ENCODE results near the gene TUBB2B.

DNA sequence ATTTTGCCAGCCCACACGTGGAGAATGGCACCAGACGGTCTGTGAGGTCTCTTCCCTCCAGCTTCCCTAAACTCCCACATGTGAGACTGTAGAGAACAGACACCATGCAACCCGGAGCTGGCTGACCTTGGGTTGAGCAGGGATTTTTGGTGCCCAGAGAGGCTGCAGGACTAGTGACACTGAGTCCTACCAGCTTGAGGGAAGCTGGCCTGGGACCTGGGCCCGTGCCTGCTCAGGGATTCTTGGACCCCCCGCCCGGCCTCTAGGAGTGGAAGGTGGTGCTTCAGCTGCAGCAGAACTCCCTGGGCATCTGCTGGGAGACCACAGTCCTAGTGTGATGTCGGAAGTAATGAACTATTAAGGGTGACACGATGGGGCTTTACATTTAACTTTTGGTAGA is 34.5 kb upstream of the TUBB2B start:
- no peak for TF ChIP-seq SIN3A (IDR thresholded peaks at IDR 0.05; ENCODE audit: borderline replicate concordance, insufficient read depth, low read length)
- TF ChIP-seq POLR2AphosphoS5 (IDR thresholded peaks at IDR 0.05; ENCODE audit: low read depth, low read length): no peak
- TF ChIP-seq, protein P1, sequence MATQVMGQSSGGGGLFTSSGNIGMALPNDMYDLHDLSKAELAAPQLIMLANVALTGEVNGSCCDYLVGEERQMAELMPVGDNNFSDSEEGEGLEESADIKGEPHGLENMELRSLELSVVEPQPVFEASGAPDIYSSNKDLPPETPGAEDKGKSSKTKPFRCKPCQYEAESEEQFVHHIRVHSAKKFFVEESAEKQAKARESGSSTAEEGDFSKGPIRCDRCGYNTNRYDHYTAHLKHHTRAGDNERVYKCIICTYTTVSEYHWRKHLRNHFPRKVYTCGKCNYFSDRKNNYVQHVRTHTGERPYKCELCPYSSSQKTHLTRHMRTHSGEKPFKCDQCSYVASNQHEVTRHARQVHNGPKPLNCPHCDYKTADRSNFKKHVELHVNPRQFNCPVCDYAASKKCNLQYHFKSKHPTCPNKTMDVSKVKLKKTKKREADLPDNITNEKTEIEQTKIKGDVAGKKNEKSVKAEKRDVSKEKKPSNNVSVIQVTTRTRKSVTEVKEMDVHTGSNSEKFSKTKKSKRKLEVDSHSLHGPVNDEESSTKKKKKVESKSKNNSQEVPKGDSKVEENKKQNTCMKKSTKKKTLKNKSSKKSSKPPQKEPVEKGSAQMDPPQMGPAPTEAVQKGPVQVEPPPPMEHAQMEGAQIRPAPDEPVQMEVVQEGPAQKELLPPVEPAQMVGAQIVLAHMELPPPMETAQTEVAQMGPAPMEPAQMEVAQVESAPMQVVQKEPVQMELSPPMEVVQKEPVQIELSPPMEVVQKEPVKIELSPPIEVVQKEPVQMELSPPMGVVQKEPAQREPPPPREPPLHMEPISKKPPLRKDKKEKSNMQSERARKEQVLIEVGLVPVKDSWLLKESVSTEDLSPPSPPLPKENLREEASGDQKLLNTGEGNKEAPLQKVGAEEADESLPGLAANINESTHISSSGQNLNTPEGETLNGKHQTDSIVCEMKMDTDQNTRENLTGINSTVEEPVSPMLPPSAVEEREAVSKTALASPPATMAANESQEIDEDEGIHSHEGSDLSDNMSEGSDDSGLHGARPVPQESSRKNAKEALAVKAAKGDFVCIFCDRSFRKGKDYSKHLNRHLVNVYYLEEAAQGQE (IDR thresholded peaks at IDR 0.05; ENCODE audit: insufficient read depth in 1 of 2, low read depth in 2 of 2, low read length in 2 of 2): no peak
